Kidney (tissue), 14 donors: ENCODE measurements around the gene DYDC2. TPM values are rescaled to one million over a fixed set of nuclear protein-coding genes. Genes with fewer than 3 reads are reported as not detected.

Experiments used
- DNase-seq, 5 donors: peaks; one replicate each; pipeline ENCODE4 v3.0.0-alpha.2; 2013 to 2020
- FAIRE-seq: peaks from 2 replicates; lab custom pipeline; 2012; peaks lifted over from hg19 to GRCh38; lab: Jason Lieb, UNC
- H3K27ac ChIP-seq, 2 donors: one replicate each; pipeline ENCODE4 v1.7.0; 2013; ENCODE audit warnings: low read depth in 2 of 2, low read length in 2 of 2, inconsistent platforms in 1 of 2
- H3K27me3 ChIP-seq: one replicate; pipeline ENCODE4 v1.7.1; 2013; ENCODE audit warnings: low read length, inconsistent platforms; ENCODE audit not compliant: control insufficient read depth, insufficient read depth
- H3K36me3 ChIP-seq, 3 donors: one replicate each; pipeline versions ENCODE4 v1.7.0 to v1.7.1; 2013; ENCODE audit warnings: low read length in 3 of 3, control low read depth in 1 of 3, inconsistent platforms in 1 of 3; ENCODE audit not compliant: insufficient read depth in 3 of 3, control insufficient read depth in 2 of 3
- H3K4me1 ChIP-seq, 3 donors: one replicate each; pipeline versions ENCODE4 v1.7.0 to v1.7.1; 2013; ENCODE audit warnings: low read length in 3 of 3, inconsistent platforms in 1 of 3, low read depth in 1 of 3; ENCODE audit not compliant: control insufficient read depth in 2 of 3, insufficient read depth in 2 of 3
- H3K4me3 ChIP-seq, 3 donors: one replicate each; pipeline versions ENCODE4 v1.7.0 to v1.8.1; 2013; ENCODE audit warnings: low read length in 3 of 3, control low read depth in 1 of 3, inconsistent platforms in 1 of 3
- H3K9ac ChIP-seq, 3 donors: one replicate each; pipeline versions ENCODE4 v1.7.0 to v1.7.1; 2013; ENCODE audit warnings: low read length in 3 of 3, control low read depth in 1 of 3, inconsistent platforms in 1 of 3
- H3K9me3 ChIP-seq, 3 donors: one replicate each; pipeline versions ENCODE4 v1.7.0 to v1.7.1; 2013; ENCODE audit warnings: low read length in 3 of 3, control low read depth in 1 of 3, inconsistent platforms in 1 of 3; ENCODE audit not compliant: control insufficient read depth in 2 of 3, insufficient read depth in 1 of 3
- CTCF ChIP-seq: IDR thresholded peaks from 3 replicates; pipeline ENCODE4 v1.5.1; 2012; ENCODE audit warnings: mild to moderate bottlenecking, moderate library complexity, borderline replicate concordance; ENCODE audit not compliant: insufficient read depth; ENCODE audit errors: extremely low read depth
- intact Hi-C: fragments of 100-400 bp; cut with DNase I; formaldehyde crosslinking; loops from one replicate; pipeline ENCODE4 v1.11.1; 2022
- polyA plus RNA-seq: library from polyadenylated mRNA; stranded (reverse); fragments of 350-450 nt; fragmentation: Illumina TruSeq; extraction: RNeasy Lipid Tissue Mini Kit (QIAGEN cat#74804); gene quantifications from one replicate; pipeline ENCODE4 v1.2.3, GENCODE V29; 2014; ENCODE audit warnings: low read depth, low replicate concordance; ENCODE audit not compliant: insufficient read depth
- total RNA-seq: library from RNA; stranded (reverse); fragmentation: NEBNext Ultra II Directional; extraction: Animal tissue kit (Norgen Biotek cat#: 25700); gene quantifications from one replicate; pipeline ENCODE4 v1.2.1, GENCODE V29; 2021
- donor health status: control.
- donor health status: control.
- donor health status: control.
- donor health status: control.
- donor health status: control.
- donor health status: DM: yes; HTN: yes; CAD: no.
- donor health status: Normal renal cell carcinoma (clear cell type).

Gene DYDC2
- total and polyA plus RNA-seq, 2 donors from 2014 or later = 0.22 to 0.57 TPM

DNA sequence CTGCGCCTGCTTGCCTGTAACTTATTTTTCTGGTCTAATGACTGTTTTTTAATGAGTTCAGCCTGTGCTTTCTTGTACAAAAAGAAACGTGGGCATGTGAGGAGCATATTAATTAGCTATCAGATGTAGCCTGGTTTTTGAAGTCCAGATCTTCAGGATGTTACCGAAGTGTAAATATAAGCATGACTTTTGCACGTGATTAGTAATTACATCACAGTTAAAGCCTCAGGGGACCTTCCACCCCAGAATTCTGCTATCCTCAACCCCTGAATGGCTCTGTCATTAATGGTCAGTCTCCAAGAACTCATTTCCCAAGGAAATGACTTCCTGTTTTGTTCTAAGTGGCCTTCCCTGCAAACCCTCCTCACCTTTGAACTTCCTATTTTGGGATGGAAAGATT is 49.6 kb downstream of the DYDC2 start:
- H3K36me3 ChIP-seq = no peaks in the 10 kb centered on the region
- H3K4me3 ChIP-seq = no peak overlapping the region
- H3K9ac ChIP-seq = no peak overlapping the region
- no peaks in the 10 kb centered on the region for H3K27me3 ChIP-seq
- DNase-seq (peak in 2 of 5 donors; percentile 23 to 31), FAIRE-seq (no peak)
- TF ChIP-seq CTCF = no peak
- no peaks in the 10 kb centered on the region for H3K9me3 ChIP-seq
- intact Hi-C loops = no loop called here
- peaks cover 3 to 29% (median 21%) of the 10 kb centered on the region in 3 donors for H3K4me1 ChIP-seq
- peak overlapping the region; percentile 36 to 54 for H3K27ac ChIP-seq

- TF ChIP-seq CTCF = no peak
- no peaks in the 10 kb centered on the region for H3K36me3 ChIP-seq
- H3K27me3 ChIP-seq = no peaks in the 10 kb centered on the region
- H3K27ac ChIP-seq = peak overlapping the region; percentile 86 to 92
- DNase-seq (peak in 4 of 5 donors; percentile 54 to 77 (median 75)), FAIRE-seq (no peak)
- peak overlapping the region; percentile 45 to 84 (median 74) for H3K9ac ChIP-seq
- peaks cover 5 to 29% (median 26%) of the 10 kb centered on the region in 3 donors for H3K4me1 ChIP-seq
- H3K4me3 ChIP-seq = peak overlapping the region; percentile 62 to 79 (median 72)
- H3K9me3 ChIP-seq = no peaks in the 10 kb centered on the region
- intact Hi-C loops = no loop called here
Observed at GRCh38 chr10:80407812-80408241, 51.2 kb downstream of the DYDC2 start.

- no peak for TF ChIP-seq CTCF
- Histone ChIP-seq H3K27ac (peak within 1 kb of the TSS; percentile 86 to 92), H3K36me3 (no peaks in the 10 kb centered on the region), H3K4me1 (peaks cover 7 to 34% (median 28%) of the 10 kb centered on the region in 3 donors), H3K9me3 (no peaks in the 10 kb centered on the region), H3K27me3 (no peaks in the 10 kb centered on the region), H3K4me3 (peak within 1 kb of the TSS; percentile 62 to 79 (median 72)), H3K9ac (peak within 1 kb of the TSS; percentile 45 to 84 (median 74))
- FAIRE-seq (no peak), DNase-seq (peak; percentile 93 to 96 (median 94))
- intact Hi-C loops = no loop called here
Observed at GRCh38 chr10:80408242-80409101, 51.9 kb downstream of the DYDC2 start, which contains the start of gene PRXL2A. Gene PRXL2A (plus strand): TSS chr10:80408551. CDS start chr10:80420468, 11,917 bp downstream.
